Stimulated activated CD8-positive, alpha-beta memory T cell treated with anti-CD3 and anti-CD28 coated beads, Interleukin-15, amount 100 ng/mL, for 1 hour (primary cell): Measurements from ENCODE around the gene CYS1.
"Not testable (repeated sequence)": the region's sequence is repeated elsewhere in the genome, so short reads cannot be mapped to it uniquely, and the experiment has no call there.

Experiments
- DNase-seq: peaks from one replicate; pipeline ENCODE4 v3.0.0-alpha.2; 2020; ENCODE audit warnings: low read depth

CYS1 gene

DNA sequence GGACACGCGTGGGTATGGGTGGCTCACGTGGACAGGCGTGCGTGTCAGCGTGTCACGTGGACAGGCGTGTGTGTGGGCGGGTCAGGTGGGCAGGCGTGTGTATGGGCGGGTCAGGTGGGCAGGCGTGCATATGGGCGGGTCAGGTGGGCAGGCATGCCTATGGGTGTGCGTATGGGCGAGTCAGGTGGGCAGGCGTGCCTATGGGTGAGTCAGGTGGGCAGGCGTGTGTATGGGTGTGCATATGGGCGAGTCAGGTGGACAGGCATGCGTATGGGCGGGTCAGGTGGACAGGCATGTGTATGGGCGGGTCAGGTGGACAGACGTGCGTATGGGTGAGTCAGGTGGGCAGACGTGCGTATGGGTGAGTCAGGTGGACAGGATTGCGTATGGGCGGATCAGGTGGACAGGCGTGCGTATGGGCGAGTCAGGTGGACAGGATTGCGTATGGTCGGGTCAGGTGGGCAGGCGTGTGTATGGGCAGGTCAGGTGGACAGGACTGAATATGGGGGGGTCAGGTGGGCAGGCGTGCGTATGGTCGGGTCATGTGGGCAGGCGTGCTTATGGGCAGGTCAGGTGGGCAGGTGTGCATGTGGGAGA is 67.7 kb downstream of the CYS1 start:
- DNase-seq: not testable (repeated sequence)

DNA sequence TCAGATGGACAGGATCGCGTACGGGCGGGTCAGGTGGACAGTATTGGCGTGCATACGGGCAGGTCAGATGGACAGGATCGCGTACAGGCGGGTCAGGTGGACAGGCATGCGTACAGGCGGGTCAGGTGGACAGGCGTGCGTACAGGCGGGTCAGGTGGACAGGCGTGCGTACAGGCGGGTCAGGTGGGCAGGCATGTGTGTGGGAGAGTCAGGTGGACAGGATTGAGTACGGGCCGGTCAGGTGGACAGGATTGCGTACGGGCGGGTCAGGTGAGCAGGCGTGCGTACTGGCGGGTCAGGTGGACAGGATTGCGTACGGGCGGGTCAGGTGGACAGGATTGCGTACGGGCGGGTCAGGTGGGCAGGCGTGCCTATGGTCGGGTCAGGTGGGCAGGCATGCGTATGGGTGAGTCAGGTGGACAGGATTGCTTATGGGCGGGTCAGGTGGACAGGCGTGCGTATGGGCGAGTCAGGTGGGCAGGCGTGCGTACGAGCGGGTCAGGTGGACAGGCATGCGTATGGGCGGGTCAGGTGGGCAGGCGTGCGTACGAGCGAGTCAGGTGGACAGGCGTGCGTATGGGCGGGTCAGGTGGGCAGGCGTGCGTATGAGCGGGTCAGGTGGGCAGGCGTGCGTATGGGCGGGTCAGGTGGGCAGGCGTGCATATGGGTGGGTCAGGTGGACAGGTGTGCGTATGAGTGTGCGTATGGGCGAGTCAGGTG is 68.4 kb downstream of the CYS1 start:
- DNase-seq: not testable (repeated sequence)

DNA sequence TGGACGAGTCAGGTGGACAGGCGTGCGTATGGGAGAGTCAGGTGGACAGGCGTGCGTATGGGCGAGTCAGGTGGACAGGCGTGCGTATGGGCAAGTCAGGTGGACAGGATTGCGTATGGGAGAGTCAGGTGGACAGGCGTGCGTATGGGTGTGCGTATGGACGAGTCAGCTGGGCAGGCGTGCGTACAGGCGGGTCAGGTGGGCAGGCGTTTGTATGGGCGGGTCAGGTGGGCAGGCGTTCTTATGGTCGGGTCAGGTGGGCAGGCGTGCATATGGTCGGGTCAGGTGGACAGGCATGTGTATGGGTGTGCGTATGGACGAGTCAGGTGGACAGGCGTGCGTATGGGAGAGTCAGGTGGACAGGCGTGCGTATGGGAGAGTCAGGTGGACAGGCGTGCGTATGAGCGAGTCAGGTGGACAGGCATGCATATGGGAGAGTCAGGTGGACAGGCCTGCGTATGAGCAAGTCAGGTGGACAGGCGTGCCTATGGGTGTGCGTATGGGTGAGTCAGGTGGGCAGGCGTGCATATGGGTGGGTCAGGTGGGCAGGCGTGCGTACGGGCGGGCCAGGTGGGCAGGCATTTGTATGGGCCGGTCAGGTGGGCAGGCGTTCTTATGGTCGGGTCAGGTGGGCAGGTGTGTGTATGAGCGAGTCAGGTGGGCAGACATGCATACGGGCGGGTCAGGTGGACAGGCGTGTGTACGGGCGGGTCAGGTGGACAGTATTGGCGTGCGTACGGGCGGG is 69.2 kb downstream of the CYS1 start:
- not testable (repeated sequence) for DNase-seq

- no peak for DNase-seq
These were observed 70.1 kb downstream of the CYS1 start for GRCh38 chr2:10009811-10010781.

DNA sequence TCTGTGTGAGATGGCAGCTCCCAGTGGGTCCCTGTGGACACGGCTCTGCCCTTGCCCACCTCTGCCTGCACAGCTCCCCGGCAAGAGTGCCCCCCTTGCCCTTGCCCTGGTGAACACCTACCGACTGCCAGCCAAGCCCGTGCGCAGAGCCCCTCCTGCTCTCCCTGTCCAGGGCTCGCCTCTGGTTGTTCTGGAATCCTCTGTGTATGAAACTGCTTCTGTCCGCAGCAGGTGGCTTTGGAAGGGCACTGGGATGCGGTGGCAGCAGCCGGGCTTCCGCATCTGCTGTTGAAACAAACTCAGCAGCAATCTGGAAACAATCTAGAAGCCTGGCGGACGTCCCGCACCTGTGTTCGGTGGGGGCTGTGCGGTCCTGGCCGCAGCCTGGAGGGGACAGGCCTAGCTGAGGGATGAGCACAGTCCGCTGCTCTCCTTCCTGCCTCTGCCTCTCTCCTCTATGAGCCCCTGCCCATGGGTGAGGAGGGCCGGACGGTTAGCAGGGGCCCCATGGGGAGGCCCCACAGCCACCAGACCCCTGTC is 70.9 kb downstream of the CYS1 start:
- no peak for DNase-seq

DNA sequence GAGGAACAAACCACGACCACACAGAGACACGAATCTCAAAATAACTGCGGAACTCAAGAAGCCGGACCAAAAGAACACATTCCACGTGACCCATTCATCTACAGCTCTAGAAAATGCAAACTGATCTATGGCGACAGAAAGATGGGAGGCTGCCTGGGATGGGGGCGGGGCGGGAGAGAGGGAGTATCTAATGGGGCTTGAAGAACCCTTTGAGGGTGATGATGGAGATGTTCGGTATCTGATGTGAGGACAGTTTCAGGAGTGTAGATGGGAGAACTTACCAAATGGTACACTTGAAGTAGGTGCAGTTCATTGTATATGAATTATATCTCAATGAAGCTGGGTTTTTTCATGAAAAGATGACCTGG is 71.4 kb downstream of the CYS1 start:
- DNase-seq: no peak

DNA sequence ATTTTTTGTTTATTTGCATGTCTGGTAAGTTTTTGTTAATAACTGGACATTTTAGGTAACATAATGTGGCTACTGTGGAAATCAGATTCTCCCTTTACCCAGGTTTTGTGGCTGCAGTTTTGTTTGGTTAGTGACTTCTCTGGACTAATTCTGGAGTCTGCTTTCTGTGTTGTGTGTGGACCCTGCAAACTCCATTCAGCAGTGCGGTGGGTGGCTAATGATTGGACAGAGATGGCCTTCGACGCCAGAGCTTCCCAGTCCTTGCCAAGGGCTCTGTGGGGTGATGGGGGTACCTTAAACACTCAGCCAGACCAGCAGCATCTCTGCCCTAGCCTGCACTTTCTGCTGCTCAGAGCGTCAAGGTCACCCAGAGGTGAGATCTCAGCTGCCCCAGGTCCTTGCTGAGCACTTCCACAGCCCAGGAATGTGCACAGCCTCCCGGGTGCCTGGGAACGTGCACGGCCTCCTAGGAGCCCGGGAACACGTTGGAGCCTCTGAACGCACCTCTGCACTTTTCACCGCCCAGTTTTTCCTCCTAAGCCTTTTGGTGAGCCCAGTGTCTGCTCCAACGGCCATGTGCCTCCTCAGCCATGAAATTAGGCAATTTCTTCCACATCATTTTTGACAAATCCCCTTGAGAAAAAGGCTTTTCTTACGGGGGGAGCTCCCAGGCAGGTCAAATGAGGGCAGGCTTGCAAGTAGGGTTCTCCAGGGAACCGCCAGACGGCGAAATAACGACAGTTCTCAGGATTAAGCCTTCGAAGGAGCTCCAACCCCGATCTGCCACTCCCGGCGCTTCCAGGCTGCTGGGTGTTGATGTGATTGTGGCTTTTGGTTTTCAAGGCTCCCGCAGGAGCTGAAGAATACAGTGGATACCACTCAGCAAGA is 72.0 kb downstream of the CYS1 start:
- no peak for DNase-seq

DNA sequence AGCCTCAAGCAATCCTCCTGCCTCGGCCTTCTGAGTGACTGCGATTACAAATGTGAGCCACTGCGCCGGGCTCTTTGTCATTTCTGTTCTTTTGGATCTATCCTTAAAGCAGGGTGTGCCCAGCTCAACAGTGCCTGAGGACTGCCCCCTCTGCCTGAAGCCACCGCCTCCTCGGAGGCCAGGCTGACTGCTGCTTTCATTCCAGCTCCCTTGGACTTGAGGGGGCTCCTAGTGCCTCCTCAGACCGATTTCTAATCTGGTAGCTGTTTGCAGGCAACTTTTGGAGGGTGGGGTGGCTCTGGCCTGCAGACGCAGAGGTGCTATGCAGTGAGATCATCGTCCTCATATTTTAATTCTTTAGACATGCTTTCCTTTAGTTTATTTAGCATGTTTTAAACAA is 72.8 kb downstream of the CYS1 start:
- DNase-seq: no peak
